Brain microvascular endothelial cell (primary cell): Measurements from ENCODE around the gene LDB3.

Experiments
- DNase-seq: peaks from one replicate; pipeline ENCODE4 v3.0.0-alpha.2; 2020
- H3K27ac ChIP-seq: fragments of 250-450 bp; sonication (Bioruptor Pico); 2 replicates; pipeline ENCODE4 v1.5.1; 2020; ENCODE audit warnings: mild to moderate bottlenecking, moderate library complexity
- H3K27me3 ChIP-seq: fragments of 250-450 bp; sonication (Bioruptor Pico); replicated peaks from 2 replicates; pipeline ENCODE4 v1.5.1; 2020; ENCODE audit warnings: mild to moderate bottlenecking
- H3K36me3 ChIP-seq: fragments of 250-450 bp; sonication (Bioruptor Pico); replicated peaks from 2 replicates; pipeline ENCODE4 v1.5.1; 2020; ENCODE audit warnings: mild to moderate bottlenecking
- H3K4me3 ChIP-seq: 2 replicates; pipeline ENCODE4 v1.5.1; 2011; ENCODE audit warnings: low read depth, mild to moderate bottlenecking, control low read depth, low read length, moderate library complexity
- in situ Hi-C: cut with HindIII; loops from 2 replicates; pipeline ENCODE4 v1.10.0; 2017; ENCODE audit warnings: low sequenced_read_pairs, low pct_ligation_motif_present
- TF ChIP-seq, protein P1 (sequence below): IDR thresholded peaks from 2 replicates; pipeline ENCODE4 v1.5.1; 2011; ENCODE audit warnings: low read depth, mild to moderate bottlenecking, moderate library complexity, low read length, control low read depth, inconsistent platforms; ENCODE audit errors: missing control alignments

LDB3 gene

DNA sequence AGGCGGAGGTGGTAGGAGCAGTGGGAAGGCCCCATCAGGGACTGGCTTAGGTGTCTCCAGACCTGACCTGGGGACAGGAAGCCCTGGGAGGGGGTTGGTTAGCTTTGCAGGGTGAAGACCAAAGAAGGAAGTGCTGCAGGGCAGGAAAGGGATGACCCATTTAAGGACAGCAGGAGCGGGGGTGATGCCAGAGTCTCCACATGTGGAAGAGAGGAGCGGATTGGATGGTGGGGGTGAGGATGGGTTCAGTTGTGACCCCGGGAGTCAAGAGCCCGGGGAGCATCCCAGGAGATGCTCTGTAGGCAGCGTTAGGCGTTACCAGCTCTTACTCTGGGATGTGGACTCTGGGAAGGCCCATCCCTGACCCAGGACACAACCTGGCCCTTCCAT, 3.1 kb upstream of the LDB3 start:
- Histone ChIP-seq H3K4me3 (no peak overlapping the region), H3K27me3 (no peaks in the 10 kb centered on the region), H3K36me3 (no peaks in the 10 kb centered on the region), H3K27ac (no peak overlapping the region)
- TF ChIP-seq, protein P1, sequence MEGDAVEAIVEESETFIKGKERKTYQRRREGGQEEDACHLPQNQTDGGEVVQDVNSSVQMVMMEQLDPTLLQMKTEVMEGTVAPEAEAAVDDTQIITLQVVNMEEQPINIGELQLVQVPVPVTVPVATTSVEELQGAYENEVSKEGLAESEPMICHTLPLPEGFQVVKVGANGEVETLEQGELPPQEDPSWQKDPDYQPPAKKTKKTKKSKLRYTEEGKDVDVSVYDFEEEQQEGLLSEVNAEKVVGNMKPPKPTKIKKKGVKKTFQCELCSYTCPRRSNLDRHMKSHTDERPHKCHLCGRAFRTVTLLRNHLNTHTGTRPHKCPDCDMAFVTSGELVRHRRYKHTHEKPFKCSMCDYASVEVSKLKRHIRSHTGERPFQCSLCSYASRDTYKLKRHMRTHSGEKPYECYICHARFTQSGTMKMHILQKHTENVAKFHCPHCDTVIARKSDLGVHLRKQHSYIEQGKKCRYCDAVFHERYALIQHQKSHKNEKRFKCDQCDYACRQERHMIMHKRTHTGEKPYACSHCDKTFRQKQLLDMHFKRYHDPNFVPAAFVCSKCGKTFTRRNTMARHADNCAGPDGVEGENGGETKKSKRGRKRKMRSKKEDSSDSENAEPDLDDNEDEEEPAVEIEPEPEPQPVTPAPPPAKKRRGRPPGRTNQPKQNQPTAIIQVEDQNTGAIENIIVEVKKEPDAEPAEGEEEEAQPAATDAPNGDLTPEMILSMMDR: no peak
- no peak for DNase-seq
- in situ Hi-C loops: no loop called here

DNA sequence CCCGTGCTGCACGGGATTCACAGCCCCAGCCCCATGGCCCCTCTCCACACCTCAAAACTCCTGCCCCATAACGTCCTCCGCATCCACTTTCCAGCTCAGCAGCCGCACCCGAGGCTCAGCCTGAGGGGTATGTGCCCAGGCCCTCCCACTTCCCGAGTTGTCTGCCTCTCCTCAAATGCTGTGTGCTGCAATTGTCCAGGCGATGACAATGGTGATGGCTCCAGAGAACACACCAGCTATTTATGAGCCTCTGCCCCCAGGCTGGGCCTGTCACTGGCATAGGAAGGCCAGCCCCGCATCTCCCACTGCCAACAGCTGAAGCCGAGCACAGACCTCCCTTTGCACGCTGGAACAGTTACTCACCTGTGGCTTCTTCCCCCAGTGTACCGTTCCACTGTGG, 2.4 kb upstream of the LDB3 start:
- Histone ChIP-seq H3K4me3 (no peak overlapping the region), H3K27ac (no peak overlapping the region), H3K36me3 (no peaks in the 10 kb centered on the region), H3K27me3 (no peaks in the 10 kb centered on the region)
- TF ChIP-seq, protein P1: no peak
- no peak for DNase-seq
- in situ Hi-C loops: no loop called here

DNA sequence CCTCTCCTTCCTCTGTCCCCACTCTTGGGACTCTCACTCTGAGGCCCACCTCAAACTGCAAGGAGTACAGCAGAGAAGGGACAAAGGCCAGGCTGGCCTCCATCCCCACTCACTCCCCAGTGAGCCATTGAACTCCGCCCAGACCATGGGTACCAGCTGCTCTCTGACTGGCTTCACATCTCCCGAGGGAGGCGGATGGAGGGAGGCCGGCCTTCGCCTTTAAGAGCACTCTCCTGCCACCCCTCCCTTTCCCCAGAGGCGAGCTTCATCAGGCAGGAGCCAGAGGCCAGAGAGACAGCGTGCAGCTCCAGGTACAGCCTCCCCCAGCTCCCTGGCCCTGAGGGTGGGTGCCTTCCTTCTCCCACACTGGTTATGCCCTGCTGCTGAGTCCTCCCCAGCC, 1.8 kb upstream of the LDB3 start:
- in situ Hi-C loops: no loop called here
- Histone ChIP-seq H3K4me3 (no peak overlapping the region), H3K27ac (no peak overlapping the region), H3K27me3 (no peaks in the 10 kb centered on the region), H3K36me3 (no peaks in the 10 kb centered on the region)
- no peak for DNase-seq
- TF ChIP-seq, protein P1: no peak

DNA sequence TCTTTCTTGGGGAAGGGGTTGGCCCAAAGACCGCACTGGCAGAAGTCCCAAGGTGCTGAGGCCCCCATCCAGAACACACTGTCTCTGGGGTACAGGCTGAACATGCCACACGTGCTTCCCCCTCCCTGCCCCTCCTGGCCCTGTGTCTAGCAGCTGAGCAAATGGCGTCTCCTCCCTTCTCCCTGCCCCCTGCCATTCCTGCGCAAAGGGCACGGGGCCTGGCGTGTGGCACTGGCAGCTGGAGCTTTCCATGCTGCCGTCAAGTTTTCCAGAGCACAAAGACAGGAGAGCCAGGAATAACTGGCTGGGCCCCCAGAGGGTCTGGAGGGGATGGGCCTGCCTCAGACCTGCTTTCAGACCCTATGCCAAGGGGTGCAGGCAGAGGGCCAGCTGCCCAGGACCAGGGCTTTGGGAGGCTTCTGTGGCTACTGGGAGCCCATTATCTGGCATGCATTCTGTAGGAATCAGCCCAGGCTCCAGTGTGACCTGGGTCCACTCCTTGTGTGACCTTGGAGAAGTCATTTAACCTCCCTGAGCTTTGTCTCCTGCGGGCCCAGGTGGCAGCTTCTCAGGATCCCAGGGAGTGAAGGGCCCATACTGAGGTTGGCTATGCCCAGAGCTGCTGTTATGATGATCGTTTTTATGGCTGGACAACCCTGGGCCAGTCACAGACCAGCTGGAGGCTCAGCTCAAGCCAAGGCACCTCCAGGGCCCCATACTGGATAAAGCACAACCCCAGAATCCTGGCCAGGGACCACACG, 710 bp upstream of the LDB3 start:
- TF ChIP-seq, protein P1: no peak
- in situ Hi-C loops: no loop called here
- no peaks in the 10 kb centered on the region for H3K36me3 ChIP-seq
- no peaks in the 10 kb centered on the region for H3K27me3 ChIP-seq
- no peak overlapping the region for H3K4me3 ChIP-seq
- no peak for DNase-seq
- no peak overlapping the region for H3K27ac ChIP-seq

DNA sequence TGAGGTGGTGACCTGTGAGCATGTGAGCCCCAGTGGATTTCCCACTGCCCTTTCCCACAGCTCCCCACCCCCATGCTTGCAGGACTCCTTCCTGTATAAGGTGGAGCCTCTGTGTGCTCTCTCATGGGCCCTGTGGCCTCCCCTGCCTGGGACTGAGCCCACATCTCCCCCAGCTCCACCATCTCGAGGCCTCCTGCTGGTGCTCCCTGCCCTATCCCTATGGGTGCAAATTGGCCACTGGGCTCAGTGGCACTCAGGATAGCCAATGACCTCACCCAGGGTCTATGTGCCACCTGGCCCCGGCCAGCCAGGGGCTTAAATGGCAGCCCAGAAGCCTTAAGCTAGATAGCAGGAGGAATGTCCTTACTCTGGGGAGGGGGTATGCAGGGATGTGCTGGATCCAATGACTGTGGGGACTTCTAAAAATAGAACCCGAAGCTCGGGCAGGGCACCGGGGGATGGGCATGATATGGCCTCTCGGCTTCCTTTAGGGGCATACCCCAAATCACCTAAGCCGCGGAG, 2.0 kb downstream of the LDB3 start:
- TF ChIP-seq, protein P1: no peak
- Histone ChIP-seq H3K4me3 (no peak overlapping the region), H3K27me3 (no peaks in the 10 kb centered on the region), H3K27ac (no peak overlapping the region), H3K36me3 (no peaks in the 10 kb centered on the region)
- no peak for DNase-seq
- in situ Hi-C loops: no loop called here

DNA sequence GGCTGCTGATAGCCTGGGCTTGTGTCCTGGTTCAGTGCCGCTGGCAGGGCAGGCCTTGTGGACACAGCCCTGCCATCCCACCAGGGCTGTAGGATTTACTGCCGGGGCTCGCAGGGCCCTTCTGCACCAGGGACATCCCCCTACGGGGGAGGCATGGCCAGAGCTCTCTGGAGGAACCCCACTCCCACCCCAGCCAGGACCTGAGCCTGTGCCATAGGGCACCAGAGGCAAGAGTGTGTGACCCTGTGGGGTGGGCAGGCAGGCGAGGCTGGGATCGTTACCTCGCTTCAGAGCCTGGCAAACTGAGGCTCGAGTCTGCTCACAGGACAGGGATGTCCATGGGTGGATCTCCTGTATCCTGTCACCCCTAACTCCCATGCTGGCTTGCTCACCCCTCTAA, 2.6 kb downstream of the LDB3 start:
- H3K27ac ChIP-seq: no peak overlapping the region
- H3K27me3 ChIP-seq: no peaks in the 10 kb centered on the region
- no peak overlapping the region for H3K4me3 ChIP-seq
- H3K36me3 ChIP-seq: no peaks in the 10 kb centered on the region
- DNase-seq: no peak
- TF ChIP-seq, protein P1: no peak
- in situ Hi-C loops: no loop called here
